ENCODE results near the gene MYO9B.
"Not testable (repeated sequence)": the region's sequence is repeated elsewhere in the genome, so short reads cannot be mapped to it uniquely, and the experiment has no call there.

MYO9B gene

GRCh38 chr19:17094694-17095093 lies 19.1 kb downstream of the MYO9B start:
- DNase-seq = not testable (repeated sequence)

DNA sequence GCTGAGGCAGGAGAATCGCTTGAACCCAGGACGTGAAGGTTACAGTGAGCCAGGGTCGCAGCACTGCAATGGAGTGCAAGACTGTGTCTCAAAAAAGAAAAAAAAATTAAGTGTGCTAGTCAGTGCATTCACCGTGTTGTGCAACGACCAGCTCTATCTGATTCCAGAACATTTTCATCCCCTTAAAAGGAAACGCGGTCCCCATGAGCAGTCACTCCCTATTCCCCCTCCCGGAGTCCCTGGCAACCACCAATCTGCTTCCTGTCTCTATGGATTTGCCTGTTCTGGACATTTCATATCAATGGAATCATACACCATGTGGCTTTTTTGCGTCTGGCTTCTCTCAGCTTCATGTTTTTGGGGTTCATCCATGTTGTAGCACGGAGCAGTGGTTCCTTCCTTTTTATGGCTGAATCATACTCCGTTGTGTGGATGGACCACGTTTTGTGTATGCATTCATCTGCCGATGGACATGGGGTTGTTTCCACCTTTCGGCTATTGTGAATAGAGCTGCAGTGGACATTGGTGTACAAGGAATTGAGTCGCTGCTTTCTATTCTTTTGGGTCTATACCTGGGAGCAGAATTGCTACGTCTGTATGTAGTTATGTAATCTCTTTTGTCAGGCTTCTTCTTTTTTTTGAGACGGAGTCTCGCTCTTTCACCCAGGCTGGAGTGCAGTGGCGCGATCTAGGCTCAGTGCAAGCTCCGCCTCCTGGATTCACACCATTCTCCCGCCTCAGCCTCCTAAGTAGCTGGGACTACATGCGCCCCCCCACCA lies 19.8 kb downstream of the MYO9B start:
- DNase-seq = no peak

- no peak for DNase-seq
Measured at GRCh38 chr19:17097593-17098126, 22.1 kb downstream of the MYO9B start.

DNA sequence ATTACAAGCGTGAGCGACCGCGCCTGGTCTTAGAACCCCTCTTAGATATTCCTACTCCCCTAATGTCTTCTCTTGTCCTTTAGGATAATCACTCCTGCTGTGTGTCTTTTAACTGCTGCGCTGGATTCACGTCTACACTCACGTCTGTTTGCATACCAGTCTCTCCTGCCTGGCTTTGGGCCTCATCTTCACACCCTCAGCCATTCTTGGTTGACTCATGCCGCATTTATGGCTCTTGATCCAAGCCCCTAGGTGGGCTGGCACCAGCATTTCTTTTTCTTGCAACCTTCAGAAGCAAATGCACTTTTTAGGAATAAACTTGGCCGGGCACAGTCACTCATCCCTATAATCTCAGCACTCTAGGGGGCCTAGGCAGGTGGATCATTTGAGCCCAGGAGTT lies 22.7 kb downstream of the MYO9B start:
- DNase-seq = no peak

DNA sequence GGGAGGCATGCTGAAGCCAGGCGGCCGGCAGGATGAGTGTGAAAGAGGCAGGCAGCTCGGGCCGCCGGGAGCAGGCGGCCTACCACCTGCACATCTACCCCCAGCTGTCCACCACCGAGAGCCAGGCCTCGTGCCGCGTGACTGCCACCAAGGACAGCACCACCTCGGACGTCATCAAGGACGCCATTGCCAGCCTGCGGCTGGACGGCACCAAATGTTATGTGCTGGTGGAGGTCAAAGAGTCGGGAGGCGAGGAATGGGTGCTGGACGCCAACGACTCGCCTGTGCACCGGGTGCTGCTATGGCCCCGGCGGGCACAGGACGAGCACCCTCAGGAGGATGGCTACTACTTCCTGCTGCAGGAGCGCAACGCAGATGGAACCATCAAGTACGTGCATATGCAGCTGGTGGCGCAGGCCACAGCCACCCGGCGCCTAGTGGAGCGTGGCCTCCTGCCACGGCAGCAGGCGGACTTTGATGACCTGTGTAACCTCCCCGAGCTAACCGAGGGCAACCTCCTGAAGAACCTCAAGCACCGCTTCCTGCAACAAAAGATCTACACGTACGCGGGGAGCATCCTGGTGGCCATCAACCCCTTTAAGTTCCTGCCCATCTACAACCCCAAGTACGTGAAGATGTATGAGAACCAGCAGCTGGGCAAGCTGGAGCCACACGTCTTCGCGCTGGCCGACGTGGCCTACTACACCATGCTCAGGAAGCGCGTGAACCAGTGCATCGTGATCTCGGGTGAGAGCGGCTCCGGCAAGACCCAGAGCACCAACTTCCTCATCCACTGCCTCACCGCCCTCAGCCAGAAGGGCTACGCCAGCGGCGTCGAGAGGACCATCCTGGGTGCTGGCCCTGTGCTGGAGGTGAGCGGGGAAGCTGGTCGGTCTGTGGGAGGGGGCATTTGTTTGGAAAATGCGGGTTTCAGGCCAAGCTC lies 26.4 kb downstream of the MYO9B start:
- DNase-seq = no peak

DNA sequence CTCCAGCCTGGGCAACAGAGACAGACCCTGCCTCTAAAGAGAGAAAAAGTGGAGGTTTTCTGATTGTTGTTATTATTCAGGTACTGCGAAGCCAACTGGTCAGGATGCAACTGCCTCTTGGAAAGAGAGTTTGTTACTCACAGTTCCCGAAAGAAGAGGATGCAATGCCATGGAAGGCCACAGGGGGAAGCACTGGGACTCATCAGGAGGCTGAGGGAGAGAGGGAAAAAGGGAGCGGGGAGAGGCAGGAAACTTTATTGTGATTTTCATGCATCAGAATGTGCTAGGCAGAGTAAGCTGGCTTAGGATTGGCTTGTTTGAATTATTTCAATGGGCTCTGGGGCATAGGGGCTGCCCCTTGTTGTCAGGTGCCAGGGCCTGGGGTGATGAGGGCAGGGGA lies 27.6 kb downstream of the MYO9B start:
- no peak for DNase-seq

DNA sequence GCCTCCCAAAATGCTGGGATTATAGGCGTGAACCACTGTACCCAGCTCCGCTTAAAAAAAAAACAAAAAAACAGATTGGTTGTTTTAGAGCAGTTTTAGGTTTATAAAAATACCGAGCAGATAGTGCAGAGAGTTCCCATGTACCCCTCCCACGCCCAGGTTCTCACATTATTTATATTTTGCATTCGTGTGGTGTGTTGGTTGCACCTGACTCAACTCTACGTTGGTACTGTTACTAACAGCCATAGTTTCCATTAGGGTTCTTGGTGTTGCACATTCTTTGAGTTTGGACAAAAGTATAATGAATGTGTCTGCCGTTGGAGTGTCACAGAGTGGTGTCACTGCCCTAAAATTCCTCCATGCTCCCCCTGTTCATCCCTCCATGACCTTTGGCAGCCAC lies 29.1 kb downstream of the MYO9B start:
- DNase-seq = no peak

GRCh38 chr19:17105556-17105955 lies 30.0 kb downstream of the MYO9B start:
- no peak for DNase-seq

- DNase-seq = not testable (repeated sequence)
Measured at GRCh38 chr19:17106964-17107363, 31.4 kb downstream of the MYO9B start.

DNA sequence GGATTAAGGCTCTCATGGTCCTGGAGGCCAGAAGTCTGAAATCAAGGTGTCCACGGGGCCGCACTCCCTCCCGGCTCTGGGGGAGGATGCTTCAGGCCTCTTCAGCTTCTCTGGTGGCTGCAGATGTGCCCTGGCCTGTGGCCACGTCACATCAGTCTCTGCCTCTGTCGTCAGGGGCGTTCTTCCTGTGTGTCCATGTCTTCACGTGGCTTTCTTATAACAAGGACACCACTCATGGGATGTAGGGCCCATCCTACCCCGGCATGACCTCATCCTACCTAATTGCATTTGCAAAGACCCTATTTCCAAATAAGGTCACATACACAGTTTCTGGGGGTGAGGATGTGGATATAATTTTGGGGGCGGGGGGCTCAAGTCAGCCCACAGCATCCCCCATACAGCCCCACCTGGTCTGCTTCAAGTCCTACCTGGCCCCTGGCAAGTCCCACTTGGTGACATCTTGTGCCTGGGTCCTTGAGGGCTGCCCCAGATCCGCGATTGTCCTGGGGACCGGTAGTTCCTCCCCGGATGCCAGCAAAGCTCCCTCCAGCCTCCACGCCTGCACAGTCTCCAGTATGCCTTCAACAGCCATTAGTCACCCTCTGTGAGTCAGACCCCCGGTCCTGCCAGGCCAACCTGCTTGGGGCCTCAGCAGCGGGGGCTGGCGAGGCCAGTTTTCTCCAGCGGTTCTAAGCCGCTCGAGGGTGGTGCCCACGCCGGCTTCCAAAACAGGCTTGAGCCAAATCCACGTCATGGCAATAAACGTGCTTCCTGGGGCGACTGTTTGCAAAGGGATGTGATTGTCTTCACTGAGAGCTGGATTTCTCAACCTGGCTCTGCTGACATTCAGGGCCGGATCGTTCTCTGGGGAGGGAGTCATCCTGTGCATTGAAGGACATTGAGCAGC lies 32.2 kb downstream of the MYO9B start:
- no peak for DNase-seq

GRCh38 chr19:17108453-17108784 lies 32.8 kb downstream of the MYO9B start:
- DNase-seq = no peak

DNA sequence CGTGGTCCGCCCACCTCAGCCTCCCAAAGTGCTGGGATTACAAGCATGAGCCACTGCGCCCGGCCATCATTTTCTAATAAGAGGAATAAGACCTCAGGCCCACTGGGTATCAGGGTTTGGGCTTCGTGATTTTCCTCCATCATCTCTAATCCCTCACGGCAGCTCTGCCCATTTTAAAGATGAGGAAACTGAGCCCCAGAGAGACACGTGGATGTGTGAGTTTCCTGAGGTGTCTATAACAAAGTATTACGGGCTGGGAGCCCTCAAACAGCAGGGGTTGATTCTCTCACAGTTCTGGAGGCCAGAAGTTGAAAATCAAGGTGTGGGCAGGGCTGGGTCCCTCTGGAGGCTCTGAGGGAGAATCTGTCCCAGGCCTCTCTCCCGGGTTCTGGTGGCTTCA lies 33.7 kb downstream of the MYO9B start:
- no peak for DNase-seq

- DNase-seq = no peak
Measured at GRCh38 chr19:17109962-17110598, 34.5 kb downstream of the MYO9B start.

GRCh38 chr19:17110599-17110966 lies 35.0 kb downstream of the MYO9B start:
- no peak for DNase-seq

DNA sequence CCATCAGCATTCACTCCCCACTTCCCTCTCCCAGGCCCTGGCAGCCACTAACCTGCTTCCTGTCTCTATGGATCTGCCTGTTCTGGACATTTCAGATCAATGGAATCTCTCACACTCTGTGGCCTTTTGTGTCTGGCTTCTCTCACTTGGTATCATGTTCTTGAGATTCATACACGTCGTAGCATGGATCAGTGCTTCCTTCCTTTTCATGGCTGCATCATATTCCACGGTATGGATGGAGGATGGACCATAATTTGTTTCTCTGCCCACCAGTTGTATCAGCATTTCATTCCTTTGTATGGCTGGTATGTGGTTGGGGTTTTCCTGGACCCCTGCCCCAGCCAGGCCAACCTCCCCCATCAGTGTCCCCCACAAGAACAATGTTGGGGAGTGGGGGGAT lies 36.2 kb downstream of the MYO9B start:
- DNase-seq = no peak

DNA sequence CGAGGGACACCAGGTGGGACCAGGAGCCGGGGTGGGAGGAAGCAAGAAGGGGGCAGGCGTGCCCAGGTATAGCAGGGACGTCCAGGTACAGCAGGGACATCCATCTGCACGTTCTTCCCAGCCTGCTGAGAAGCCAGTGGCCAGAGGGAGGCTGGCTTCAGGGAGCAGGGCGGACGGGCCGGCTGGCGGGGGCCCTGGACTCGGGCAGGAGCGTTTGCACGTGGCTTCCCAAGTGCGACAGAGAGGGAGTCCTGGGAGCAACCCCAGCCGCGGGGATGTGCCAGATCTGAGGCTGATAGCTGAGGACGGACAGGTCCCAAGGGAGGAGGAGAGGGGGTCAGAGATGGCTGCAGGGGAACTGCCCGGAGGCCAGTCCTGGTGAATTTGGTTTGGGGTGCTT lies 36.7 kb downstream of the MYO9B start:
- DNase-seq = no peak

GRCh38 chr19:17112700-17113099 lies 37.1 kb downstream of the MYO9B start:
- no peak for DNase-seq

- DNase-seq = no peak
Measured at GRCh38 chr19:17113127-17113785, 37.7 kb downstream of the MYO9B start.

GRCh38 chr19:17114414-17114831 lies 38.8 kb downstream of the MYO9B start:
- DNase-seq = no peak

- DNase-seq = no peak
Measured at GRCh38 chr19:17116996-17117702, 41.6 kb downstream of the MYO9B start.

GRCh38 chr19:17118957-17119356 lies 43.4 kb downstream of the MYO9B start:
- DNase-seq = no peak

All from NCI-H1092 treated with DMSO at 0.1 percent for 48 hours (cell line).